GM21515 (cell line): ENCODE measurements around the gene MATN1.

Experiments used
- ATAC-seq: cut with Tn5 transposase; IDR thresholded peaks from one replicate; pipeline ENCODE4 v1.9.1; 2021; ENCODE audit not compliant: unreplicated experiment

Gene MATN1

DNA sequence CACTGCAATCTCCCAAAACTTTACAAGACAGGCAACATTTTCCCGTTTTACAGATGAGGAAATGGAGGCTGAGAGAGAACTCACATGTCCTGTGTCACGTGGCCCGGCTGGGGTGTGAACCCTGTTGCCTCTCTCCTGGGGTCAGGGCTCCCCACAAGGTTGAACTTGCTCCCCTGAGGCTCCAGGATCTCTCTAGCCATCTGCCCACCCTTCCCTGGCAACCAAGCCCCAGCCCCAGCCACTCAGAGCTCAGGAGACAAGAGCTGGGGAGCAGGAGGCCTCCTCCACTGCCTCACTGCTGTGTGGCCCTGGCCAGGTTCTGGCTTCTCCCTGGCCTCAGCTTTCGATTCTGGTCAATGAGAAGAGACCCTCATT, 22.4 kb upstream of the MATN1 start:
- ATAC-seq: no peak

DNA sequence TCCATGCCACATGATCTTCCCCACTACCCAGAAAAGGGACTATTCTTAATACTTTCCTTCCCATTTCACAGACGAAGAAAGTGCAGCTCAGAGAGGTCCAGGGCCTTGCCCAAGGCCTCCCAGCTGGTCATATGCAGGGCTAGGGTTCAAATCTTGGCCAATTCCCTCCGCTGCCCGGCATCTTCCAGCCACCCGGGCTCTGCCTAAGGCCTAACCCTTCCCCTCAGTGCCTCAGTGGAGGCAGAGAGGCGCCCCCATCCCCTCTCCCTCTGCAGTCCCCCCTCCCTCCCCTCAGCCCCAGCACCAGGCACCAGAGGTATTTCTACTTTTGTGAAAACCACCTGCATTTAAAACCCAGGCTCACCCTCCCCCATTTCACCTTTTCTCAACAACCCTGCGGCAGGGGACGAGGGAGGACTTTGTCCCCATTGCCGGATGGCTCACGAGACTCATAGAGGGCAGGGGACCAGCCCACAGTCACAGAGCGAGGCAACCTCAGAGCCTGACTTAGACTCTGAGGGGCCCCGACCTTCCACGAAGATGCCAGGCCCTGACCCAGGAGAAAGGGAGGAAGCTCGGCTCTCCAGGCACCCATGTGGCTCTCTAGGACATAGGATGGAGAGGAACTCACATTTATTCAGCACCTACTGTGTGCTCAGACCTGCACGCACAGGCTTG, 21.9 kb upstream of the MATN1 start:
- ATAC-seq: no peak

DNA sequence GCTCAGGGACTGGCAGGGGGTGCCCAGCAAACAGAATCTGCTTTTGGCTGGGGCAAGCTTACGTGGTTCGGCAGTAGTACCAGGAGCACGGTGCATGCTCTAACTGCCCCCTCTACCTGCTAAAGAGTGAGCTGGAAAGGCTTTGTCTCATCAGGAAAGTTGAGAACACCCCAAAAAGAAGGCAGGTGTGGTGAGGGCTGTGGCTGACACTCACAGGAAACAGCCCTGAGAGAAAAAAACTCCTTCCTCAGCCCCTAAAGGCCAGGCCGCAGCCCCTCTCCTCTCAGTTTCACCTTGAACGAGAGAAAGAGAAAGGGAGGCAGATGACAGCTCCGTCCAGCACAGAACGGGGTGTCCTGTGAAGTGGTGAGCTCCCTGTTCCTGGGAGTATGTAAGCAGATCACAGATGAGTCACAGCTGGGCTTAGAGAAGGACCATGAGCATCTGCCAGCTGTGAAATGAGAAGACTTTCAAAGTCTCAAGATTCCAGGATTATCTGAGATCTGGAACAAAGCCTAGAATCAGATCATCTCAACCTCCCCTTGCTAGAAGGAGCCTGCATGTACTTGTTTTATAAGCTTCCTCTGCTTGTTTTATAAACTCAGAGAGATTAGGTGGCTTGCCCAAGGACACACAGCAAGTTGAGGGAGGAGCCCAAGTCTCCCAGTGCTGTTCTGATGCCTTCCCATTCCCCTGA, 20.8 kb upstream of the MATN1 start:
- peak; percentile 40 for ATAC-seq

DNA sequence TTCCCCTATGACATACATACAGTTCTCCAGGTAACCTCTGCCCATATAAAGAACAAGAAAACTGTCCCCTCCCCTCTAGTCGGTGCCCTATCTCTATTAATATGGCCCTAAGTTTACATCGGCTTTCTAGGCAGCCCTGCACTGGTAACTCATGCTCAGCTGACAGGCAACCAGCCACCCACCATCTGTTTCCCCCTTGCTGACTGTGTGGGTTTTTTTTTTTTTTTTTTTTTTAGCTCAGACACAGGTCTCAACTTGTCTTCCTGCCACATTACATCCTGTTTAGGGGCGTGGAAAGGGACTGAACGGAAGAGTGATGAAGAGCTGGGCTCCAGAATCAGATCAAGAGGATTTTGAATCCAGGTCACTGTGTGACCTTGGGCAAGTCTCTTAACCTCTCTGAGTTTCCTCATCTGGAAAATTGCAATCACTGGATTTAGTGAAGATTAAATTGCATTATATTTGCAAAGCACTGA, 20.2 kb upstream of the MATN1 start:
- peak; percentile 29 for ATAC-seq

DNA sequence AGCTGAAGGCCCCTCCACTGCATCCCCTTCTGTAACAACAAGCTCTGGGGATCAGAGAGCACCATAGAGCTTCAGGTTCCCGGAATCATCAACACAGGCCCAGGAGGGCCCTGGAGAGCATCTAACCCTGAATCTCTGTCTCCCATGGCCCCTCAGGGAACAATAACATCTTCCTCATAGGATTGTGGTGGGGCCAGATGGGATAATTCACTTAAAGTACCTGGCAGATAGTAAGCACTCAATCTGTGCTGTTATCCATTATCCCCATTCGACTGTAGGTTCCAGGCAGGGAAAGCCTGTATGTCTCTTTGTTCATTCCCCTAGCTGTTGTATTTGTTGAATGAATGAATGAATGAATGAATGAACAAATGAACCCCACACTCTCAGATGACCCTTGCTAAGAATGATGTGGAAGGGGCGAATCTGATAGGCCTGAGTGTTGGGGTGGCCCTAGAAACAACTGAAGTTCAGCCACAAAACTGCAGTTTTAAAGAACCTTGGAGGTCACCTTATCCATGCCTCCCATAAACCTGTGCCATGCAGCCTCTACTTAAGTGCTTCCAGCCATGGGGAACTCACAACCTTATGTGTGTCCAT, 19.7 kb upstream of the MATN1 start:
- no peak for ATAC-seq

DNA sequence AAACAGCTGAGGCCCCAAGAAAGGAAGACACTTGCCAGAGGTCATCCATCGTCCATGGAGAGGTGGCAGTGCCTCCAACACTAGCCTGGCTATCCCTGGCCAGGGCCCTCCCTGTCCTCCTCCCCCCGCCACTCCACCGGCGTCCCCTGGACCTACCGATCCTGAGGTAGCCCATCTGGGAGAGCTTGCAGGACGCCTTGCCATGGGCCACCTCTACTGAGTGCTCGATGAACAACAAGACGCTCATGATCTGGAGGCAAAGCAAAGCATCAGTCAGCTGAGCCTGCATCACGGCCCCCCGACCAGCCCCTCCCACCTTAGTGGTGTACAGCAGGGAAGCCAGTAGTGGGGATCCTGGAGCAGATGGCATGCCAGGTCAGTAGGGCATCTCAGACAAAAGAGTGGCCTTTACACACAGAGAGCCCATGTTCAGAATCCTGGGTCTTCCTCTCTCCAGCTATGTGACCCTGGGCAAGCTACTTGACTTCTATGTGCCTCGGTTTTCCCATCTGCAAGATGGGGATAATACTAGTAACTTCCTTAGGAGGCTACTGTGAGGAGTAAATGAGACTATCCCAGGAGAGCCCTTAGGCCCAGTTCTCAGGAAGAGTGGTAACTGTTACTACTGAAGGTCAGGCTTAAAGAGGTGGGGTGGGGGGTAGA, 19.0 kb upstream of the MATN1 start:
- no peak for ATAC-seq

DNA sequence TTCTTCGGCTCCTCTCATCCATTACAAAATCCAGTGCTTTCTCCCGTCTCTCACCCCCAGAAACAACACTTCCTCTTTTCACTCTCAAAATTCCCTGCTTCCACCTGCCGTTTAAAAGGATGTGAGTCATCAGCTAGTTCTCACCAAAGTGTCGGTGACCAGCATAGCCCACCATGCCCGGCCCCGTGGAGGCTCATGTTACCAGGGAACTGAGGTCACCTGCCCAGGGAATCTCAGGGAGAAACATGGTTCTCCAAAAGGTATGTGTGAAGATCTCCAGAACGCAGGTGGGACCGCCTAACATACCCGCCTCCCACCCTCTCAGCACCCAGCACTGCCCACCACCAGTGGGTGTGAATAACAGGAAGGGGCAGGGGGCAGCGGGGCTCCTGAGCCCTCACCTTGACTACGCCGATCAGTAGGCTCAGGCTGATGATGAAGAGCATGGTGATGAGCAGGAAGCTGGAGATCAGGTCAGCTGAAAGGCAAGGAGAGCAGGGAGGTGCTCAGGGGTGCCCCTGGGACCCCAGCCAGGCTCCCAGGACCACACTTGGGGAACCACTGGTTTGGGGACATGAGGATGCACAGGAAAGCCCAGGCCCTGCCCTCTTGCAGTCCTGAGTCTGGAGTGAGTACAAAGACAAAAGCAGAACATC, 18.0 kb upstream of the MATN1 start:
- ATAC-seq: no peak

DNA sequence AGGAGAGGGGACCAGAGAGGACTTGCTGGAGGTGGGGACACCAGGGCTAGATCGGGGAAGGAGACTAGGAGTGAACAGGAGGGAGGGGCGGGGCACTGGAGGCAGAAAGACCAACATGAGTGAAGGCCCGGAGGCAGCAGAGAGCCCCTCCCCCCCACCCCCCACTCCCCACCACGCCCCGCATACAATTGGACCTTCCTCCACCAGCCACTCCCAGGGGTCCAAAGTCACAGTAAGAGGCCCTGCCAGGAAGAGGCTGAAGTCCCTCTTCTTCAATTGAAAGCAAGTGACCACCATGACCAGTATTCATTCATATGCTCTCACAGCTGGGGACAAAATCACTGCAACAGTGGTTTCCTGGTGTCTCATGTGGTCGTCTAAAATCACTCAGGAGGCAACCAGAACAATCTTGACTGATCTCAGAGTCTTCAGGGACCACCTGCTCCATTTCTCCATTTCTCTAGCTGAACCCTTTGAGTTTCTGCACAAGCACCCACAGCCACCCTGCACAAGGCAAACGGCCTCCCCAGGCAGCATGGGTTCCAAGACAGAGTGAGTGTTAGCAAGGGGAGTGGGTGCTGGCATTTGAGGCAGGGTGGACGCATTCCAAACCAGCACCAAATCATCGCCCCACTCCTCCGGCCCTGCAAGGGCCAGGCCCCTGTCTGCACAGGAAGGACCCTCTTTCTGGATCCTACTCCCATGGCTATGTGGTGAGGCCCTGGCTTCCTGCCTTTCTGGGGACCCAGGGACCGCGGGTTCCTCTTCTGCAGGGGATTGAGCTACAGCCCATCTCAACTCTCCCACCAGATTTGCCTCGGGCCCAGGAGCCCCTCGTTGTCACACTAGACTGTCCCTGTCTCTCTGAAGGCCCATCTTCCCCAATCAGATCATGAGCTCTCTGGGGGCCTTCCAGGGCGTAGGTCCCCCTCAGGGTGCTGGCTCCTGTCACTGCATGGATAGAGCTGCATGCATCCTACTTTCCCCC, 17.2 kb upstream of the MATN1 start:
- ATAC-seq: no peak

DNA sequence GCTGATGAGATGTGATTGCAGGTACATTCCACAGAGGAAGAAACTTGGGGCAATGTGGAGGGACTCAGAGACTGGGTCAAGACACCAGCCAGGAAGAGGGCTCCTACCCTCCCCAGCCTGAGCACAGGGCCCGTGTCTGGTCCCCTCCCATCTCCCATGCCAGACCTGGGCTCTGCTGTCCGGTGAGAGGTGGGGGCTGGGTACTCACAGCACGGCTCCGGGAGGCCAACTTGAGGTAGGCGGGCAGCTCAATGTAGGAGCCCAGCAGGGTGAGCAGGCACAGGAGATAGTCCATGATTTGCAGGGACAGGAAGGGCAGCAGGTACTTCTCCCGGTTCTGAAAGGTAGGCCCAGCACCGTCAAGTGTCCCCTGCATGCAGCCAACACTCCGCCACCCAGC, 16.2 kb upstream of the MATN1 start:
- no peak for ATAC-seq

DNA sequence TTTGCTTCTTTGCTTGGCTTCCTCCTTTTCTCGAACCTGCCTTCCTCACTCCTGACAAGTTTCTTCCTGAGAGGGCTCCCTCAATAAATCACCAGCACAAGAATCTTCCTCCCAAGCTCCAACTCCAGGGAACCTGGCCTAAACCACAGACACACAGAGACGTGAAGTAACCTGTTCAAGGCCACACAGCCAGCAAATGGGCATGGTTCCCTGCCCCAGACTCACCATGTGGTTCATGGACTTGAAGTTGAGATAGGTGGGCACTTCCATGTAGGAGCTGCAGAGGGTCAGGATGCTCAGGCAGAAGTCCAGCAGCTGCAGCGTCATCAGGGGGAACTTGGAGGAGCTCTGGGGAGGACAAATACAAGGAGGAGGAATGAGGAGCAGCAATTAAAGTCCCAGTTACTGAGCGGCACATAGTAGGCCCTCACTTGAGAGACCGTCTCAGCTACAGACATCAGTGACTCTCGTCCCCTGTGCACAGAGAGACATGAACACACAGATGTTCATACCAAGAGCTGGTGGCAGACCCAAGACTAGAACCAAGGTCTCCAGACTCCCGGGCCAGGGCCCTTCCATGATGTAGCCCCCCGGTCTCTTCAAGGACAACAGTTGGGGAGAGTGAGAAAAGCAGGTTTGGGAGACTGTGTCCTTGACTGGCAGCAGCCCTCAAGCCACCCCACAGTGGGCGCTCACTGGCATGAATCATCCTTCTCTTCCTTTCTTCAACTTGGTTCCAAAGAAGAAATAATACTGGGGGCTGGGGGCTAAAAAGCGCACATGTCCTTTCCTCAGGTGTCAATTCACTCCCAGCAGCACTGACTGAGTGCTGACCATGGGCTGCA, 15.6 kb upstream of the MATN1 start:
- ATAC-seq: no peak

DNA sequence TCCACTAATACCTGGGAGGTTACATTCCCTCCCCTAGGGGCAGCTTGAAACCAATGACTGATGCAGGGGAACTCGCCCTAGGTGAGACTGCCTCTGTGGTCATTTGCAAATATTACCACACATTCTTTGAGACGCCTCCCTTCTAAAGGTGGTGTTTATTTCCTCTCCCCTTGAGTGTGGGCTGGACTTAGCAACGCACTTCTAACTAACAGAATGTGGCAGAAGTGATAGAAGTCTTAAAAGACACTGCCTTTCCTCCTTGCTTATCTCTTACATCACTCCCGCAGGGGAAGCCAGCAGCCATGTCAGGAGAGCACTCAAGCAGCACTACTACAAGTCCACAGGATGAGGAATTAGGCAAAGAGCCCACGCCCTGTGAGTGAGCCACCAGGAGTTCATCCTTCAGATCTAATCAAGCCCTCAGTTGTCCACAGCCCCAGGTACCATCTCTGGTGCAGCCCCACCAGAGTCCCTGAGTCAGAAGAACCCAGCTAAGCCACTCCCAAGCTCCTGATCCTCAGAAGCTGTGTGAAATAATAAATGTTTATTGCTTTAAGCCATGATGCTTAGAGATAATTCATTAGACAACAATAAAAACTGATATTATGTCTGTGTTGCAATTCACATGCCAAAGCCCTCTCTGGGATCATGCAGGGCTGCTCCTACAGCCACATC, 14.8 kb upstream of the MATN1 start:
- ATAC-seq: no peak

DNA sequence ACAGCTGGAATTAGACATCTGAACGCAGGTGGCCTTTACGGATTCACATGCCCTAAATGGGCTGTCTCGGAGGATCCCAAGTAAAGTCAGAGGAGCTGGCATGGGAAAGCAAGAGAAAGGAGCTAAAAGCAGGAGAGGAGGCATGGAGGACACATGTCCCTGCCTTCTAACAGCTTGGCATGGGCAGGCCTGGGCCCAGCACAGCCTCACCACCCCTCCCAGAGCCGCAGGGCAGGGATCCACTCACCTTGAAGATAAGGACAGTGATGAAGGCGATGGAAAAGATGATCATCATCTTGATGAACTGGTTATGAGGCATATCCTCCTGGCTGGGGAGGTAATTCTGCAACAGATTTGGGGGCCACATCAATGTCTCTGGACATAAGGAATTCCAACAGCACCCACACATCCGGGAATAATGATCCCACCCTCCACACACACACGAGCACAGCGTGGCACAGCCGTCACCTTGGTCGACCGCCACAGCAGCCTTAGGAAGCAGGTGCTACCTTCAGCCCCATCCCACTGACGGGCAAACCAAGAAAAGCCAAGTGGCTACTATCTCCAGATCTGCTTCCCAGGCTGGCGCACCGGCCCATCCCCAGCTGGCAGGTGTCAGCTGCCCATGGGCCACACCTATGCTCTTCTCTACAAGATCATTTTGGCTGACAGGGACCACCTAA, 14.1 kb upstream of the MATN1 start:
- ATAC-seq: no peak

DNA sequence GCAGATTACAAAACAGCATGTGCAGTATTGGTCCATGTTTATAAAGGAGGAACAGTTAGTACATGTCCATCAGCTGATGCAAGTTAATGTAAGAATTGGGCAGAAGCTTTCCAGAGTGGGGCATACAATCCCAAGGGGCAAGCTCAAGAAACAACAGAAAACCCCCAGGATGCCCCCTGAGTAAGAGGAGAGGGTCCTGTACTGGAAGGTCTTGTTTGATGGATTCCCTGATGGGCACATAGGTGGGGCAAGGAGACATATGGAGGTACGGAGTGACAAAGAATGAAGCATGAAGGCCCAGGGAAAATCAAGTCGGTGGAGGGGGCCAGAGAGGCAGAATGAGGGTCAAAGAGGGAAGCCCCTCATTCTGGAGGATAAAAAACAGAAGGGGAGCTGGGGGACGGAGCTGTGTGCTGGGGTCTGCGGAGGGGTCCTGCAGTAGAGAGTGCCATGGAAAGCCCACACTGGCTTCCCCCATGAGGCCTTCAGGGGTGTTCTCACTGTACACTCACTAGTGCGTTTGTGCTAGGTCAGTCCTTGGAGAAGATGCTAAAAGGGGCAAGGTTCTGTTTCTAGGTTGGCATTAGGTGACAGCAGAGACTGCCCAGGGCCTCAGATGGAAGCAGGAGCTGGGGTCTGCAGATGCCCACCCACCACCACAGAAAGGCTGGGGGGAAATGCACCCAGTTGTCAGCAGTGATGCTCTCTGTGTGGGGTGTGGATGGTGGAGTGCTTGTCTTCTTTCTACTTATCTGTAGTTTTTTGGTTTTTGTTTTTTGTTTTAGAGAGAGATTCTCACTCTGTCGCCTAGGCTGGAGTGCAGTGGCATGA, 12.5 kb upstream of the MATN1 start:
- ATAC-seq: no peak

DNA sequence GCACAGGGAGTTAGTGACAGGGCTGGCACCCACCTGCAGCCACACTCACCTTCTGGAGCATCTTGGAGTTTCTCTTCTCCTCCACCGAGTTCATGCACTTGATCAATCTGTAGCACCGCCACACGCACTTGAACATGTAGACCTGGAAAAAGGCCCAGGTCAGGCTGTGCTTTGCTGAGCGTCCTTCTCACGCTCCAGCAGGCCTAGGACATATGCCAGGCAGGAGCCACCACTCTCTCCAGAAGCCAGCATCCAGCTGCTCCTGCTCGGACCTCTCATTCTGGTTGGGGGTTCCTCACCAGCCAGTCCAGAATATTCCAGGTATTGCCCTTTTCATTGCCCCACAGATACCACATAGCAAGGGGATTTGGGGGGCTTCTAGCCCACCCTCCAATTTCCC, 11.7 kb upstream of the MATN1 start:
- ATAC-seq: no peak

DNA sequence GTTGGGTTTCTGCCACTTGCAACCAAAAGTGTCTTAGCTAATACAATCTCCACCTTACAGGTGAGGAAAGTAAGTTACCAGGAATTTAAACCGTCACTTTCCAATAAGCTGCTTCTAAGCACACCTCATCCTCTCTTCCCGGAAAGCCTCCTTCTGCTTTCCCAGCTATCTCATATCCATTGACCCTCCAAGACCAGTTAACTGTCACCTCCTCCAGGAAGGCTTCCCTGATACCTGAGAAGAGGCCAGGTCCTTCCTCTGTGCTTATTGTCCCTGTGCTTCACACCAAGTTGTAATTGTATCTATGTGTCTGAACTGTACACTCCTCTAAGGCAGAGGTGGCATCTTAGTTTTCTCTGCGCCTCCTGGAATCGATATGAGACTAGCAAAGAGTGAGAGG, 11.2 kb upstream of the MATN1 start:
- no peak for ATAC-seq

DNA sequence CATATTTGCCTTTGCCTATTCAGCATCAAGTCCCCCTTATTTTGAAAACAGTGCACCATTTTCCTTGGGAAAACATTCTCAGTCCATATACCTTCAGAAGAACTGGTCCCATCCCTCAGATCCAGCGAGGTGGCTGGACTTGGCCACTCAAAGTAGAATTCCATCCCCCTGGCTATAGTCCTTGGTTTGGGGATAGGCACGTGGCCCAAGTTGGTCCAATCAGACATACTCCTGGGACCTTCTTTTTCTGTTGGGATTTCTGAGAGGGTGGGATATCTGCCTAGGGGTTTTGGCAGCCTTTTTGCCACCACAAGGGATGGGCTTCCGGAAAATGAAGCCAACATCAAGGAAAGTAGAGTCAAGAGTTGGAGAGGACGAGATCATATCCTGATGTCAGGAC, 10.7 kb upstream of the MATN1 start:
- no peak for ATAC-seq

DNA sequence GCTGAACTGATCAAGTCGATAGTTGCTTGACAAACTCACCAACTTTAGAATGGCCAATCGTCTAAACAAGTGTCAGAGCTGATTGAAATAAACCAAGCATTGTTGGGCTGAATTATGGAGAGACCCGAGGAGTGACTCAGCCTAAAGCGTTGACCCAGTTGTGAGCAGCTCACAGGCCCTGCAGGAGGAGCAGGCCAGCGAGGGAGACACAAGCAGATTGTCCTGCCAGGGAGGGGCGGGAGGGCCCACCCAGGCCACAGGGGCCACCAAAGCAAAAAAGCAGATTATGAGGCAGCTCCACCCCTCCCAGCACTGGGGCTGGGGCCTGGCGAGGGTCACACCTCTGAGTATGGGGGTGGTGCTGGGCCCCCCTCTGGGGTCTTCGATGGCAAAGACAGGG, 10.1 kb upstream of the MATN1 start:
- no peak for ATAC-seq
